Activated T-helper 17 cell treated with anti-CD3 and anti-CD28 coated beads, Interleukin-2, amount 50 U/mL, for 72 hours (primary cell): ENCODE measurements around the gene ELF1. TPM values are rescaled to one million over a fixed set of nuclear protein-coding genes. Genes with fewer than 3 reads are reported as not detected.
A peak's percentile ranks its signal among the peaks of the same experiment; 100 is the strongest.

Experiments
- ATAC-seq: fragments of 150-1000 bp; cut with Tn5 transposase; replicated peaks from 2 replicates; pipeline ENCODE4 v1.10.0; 2021; ENCODE audit warnings: mild to moderate bottlenecking, moderate library complexity
- H3K27ac Mint-ChIP-seq: one replicate; pipeline ENCODE4 v1.8.0; 2022; ENCODE audit warnings: mixed read lengths
- H3K27me3 Mint-ChIP-seq: one replicate; pipeline ENCODE4 v1.8.0; 2022; ENCODE audit warnings: mixed read lengths
- H3K36me3 Mint-ChIP-seq: one replicate; pipeline ENCODE4 v1.8.0; 2022; ENCODE audit warnings: low read depth, mild to moderate bottlenecking, mixed read lengths
- H3K4me1 Mint-ChIP-seq: one replicate; pipeline ENCODE4 v1.8.0; 2022; ENCODE audit warnings: mixed read lengths
- H3K4me3 Mint-ChIP-seq: one replicate; pipeline ENCODE4 v1.8.0; 2022; ENCODE audit warnings: mild to moderate bottlenecking, mixed read lengths
- H3K9me3 Mint-ChIP-seq: one replicate; pipeline ENCODE4 v1.8.0; 2022; ENCODE audit warnings: mixed read lengths
- total RNA-seq, 2 donors: library from RNA; stranded (reverse); gene quantifications; one replicate each; pipeline ENCODE4 v1.2.3, GENCODE V29; 2022

ELF1 gene
- total RNA-seq, 2 donors from 2014 or later, result 76.0 to 80.1 TPM

GRCh38 chr13:41026788-41027187, 7.7 kb upstream of the ELF1 start:
- Mint-ChIP-seq H3K27me3 (no peaks in the 10 kb centered on the region), H3K9me3 (no peaks in the 10 kb centered on the region), H3K27ac (no peak overlapping the region), H3K4me1 (peaks cover 19% of the 10 kb centered on the region), H3K36me3 (no peaks in the 10 kb centered on the region), H3K4me3 (no peak overlapping the region)
- no peak for ATAC-seq

GRCh38 chr13:41025518-41025917, 6.4 kb upstream of the ELF1 start:
- H3K36me3 Mint-ChIP-seq, result no peaks in the 10 kb centered on the region
- peak overlapping the region; percentile 15 for H3K27ac Mint-ChIP-seq
- no peaks in the 10 kb centered on the region for H3K9me3 Mint-ChIP-seq
- H3K27me3 Mint-ChIP-seq, result no peaks in the 10 kb centered on the region
- peaks cover 19% of the 10 kb centered on the region for H3K4me1 Mint-ChIP-seq
- no peak for ATAC-seq
- H3K4me3 Mint-ChIP-seq, result no peak overlapping the region

GRCh38 chr13:41019578-41020347, 647 bp upstream of the ELF1 start:
- ATAC-seq, result no peak
- Mint-ChIP-seq H3K4me3 (peak overlapping the region; percentile 96), H3K27me3 (no peaks in the 10 kb centered on the region), H3K9me3 (no peaks in the 10 kb centered on the region), H3K27ac (peak overlapping the region; percentile 65), H3K4me1 (peaks cover 17% of the 10 kb centered on the region), H3K36me3 (peaks cover 31% of the 10 kb centered on the region)

GRCh38 chr13:41018602-41018948, 541 bp downstream of the ELF1 start:
- Mint-ChIP-seq H3K27me3 (no peaks in the 10 kb centered on the region), H3K9me3 (no peaks in the 10 kb centered on the region), H3K36me3 (peaks cover 42% of the 10 kb centered on the region), H3K4me1 (peaks cover 25% of the 10 kb centered on the region), H3K27ac (peak overlapping the region; percentile 65), H3K4me3 (peak overlapping the region; percentile 96)
- no peak for ATAC-seq

- peaks cover 29% of the 10 kb centered on the region for H3K4me1 Mint-ChIP-seq
- peak overlapping the region; percentile 96 for H3K4me3 Mint-ChIP-seq
- no peaks in the 10 kb centered on the region for H3K9me3 Mint-ChIP-seq
- peak; percentile 44 for ATAC-seq
- peaks cover 47% of the 10 kb centered on the region for H3K36me3 Mint-ChIP-seq
- H3K27ac Mint-ChIP-seq, result peak overlapping the region; percentile 65
- no peaks in the 10 kb centered on the region for H3K27me3 Mint-ChIP-seq
Measured at GRCh38 chr13:41017817-41018601, 1.1 kb downstream of the ELF1 start.

GRCh38 chr13:41017159-41017558, 2.0 kb downstream of the ELF1 start:
- H3K27ac Mint-ChIP-seq, result peak overlapping the region; percentile 65
- H3K4me1 Mint-ChIP-seq, result peaks cover 30% of the 10 kb centered on the region
- H3K4me3 Mint-ChIP-seq, result peak overlapping the region; percentile 96
- no peaks in the 10 kb centered on the region for H3K27me3 Mint-ChIP-seq
- peaks cover 54% of the 10 kb centered on the region for H3K36me3 Mint-ChIP-seq
- no peaks in the 10 kb centered on the region for H3K9me3 Mint-ChIP-seq
- peak; percentile 31 for ATAC-seq

- no peak for ATAC-seq
- Mint-ChIP-seq H3K27ac (peak overlapping the region; percentile 65), H3K4me1 (peaks cover 36% of the 10 kb centered on the region), H3K4me3 (peak overlapping the region; percentile 96), H3K36me3 (peaks cover 67% of the 10 kb centered on the region), H3K9me3 (no peaks in the 10 kb centered on the region), H3K27me3 (no peaks in the 10 kb centered on the region)
Measured at GRCh38 chr13:41015920-41016319, 3.2 kb downstream of the ELF1 start.

- H3K4me1 Mint-ChIP-seq, result peaks cover 33% of the 10 kb centered on the region
- H3K9me3 Mint-ChIP-seq, result no peaks in the 10 kb centered on the region
- H3K36me3 Mint-ChIP-seq, result peaks cover 75% of the 10 kb centered on the region
Measured at GRCh38 chr13:41013835-41014234, 5.3 kb downstream of the ELF1 start.

GRCh38 chr13:41012536-41012935, 6.6 kb downstream of the ELF1 start:
- no peak overlapping the region for H3K27ac Mint-ChIP-seq

More at GRCh38 chr13:41013835-41014234, 5.3 kb downstream of the ELF1 start:
- ATAC-seq, result peak; percentile 86
- Mint-ChIP-seq H3K27ac (peak overlapping the region; percentile 65), H3K4me3 (peak overlapping the region; percentile 96), H3K27me3 (no peaks in the 10 kb centered on the region)

GRCh38 chr13:41011382-41011956, 7.6 kb downstream of the ELF1 start:
- Mint-ChIP-seq H3K9me3 (no peaks in the 10 kb centered on the region), H3K27me3 (no peaks in the 10 kb centered on the region), H3K4me3 (peak overlapping the region; percentile 44), H3K36me3 (peaks cover 71% of the 10 kb centered on the region), H3K27ac (peak overlapping the region; percentile 25), H3K4me1 (peaks cover 45% of the 10 kb centered on the region)
- no peak for ATAC-seq

More at GRCh38 chr13:41012536-41012935, 6.6 kb downstream of the ELF1 start:
- peaks cover 76% of the 10 kb centered on the region for H3K36me3 Mint-ChIP-seq
- peak overlapping the region; percentile 44 for H3K4me3 Mint-ChIP-seq
- peaks cover 40% of the 10 kb centered on the region for H3K4me1 Mint-ChIP-seq
- no peaks in the 10 kb centered on the region for H3K9me3 Mint-ChIP-seq
- no peaks in the 10 kb centered on the region for H3K27me3 Mint-ChIP-seq
- ATAC-seq, result no peak

GRCh38 chr13:41008349-41008980, 10.7 kb downstream of the ELF1 start:
- peak overlapping the region; percentile 73 for H3K4me3 Mint-ChIP-seq
- peaks cover 60% of the 10 kb centered on the region for H3K36me3 Mint-ChIP-seq
- ATAC-seq, result peak; percentile 78
- peaks cover 51% of the 10 kb centered on the region for H3K4me1 Mint-ChIP-seq
- H3K27me3 Mint-ChIP-seq, result no peaks in the 10 kb centered on the region
- no peaks in the 10 kb centered on the region for H3K9me3 Mint-ChIP-seq
- H3K27ac Mint-ChIP-seq, result peak overlapping the region; percentile 84

GRCh38 chr13:41007744-41008128, 11.4 kb downstream of the ELF1 start:
- peaks cover 48% of the 10 kb centered on the region for H3K4me1 Mint-ChIP-seq
- no peaks in the 10 kb centered on the region for H3K9me3 Mint-ChIP-seq
- H3K4me3 Mint-ChIP-seq, result peak overlapping the region; percentile 73
- peak overlapping the region; percentile 84 for H3K27ac Mint-ChIP-seq
- H3K36me3 Mint-ChIP-seq, result peaks cover 53% of the 10 kb centered on the region
- H3K27me3 Mint-ChIP-seq, result no peaks in the 10 kb centered on the region
- peak; percentile 74 for ATAC-seq

GRCh38 chr13:41006978-41007743, 12.0 kb downstream of the ELF1 start:
- Mint-ChIP-seq H3K4me1 (peaks cover 48% of the 10 kb centered on the region), H3K27ac (peak overlapping the region; percentile 84), H3K27me3 (no peaks in the 10 kb centered on the region), H3K9me3 (no peaks in the 10 kb centered on the region), H3K36me3 (peaks cover 48% of the 10 kb centered on the region), H3K4me3 (peak overlapping the region; percentile 73)
- no peak for ATAC-seq

- ATAC-seq, result no peak
- peaks cover 48% of the 10 kb centered on the region for H3K4me1 Mint-ChIP-seq
- peak overlapping the region; percentile 90 for H3K27ac Mint-ChIP-seq
- H3K27me3 Mint-ChIP-seq, result no peaks in the 10 kb centered on the region
- H3K4me3 Mint-ChIP-seq, result peak overlapping the region; percentile 73
- H3K36me3 Mint-ChIP-seq, result peaks cover 46% of the 10 kb centered on the region
- H3K9me3 Mint-ChIP-seq, result no peaks in the 10 kb centered on the region
Measured at GRCh38 chr13:41006306-41006705, 12.8 kb downstream of the ELF1 start.
